PFSK-1 (cell line): ENCODE measurements around the gene ATXN1.

Experiments used
- POLR2AphosphoS5 ChIP-seq: IDR thresholded peaks from 2 replicates; pipeline ENCODE4 v1.6.1; 2012; ENCODE audit warnings: low read depth, mild to moderate bottlenecking, control low read depth, low read length, moderate library complexity
- REST ChIP-seq, 2 experiments: IDR thresholded peaks; 2 replicates each; pipeline versions ENCODE4 v1.6.1 to v1.8.0; 2011 to 2012; ENCODE audit warnings: low read depth in 2 of 2, low read length in 2 of 2, control low read depth in 1 of 2, inconsistent platforms in 1 of 2, mild to moderate bottlenecking in 1 of 2, moderate library complexity in 1 of 2; ENCODE audit not compliant: insufficient read depth in 1 of 2
- SIN3A ChIP-seq: IDR thresholded peaks from 2 replicates; pipeline ENCODE4 v1.6.1; 2012; ENCODE audit warnings: mild to moderate bottlenecking, low read length, moderate library complexity, borderline replicate concordance; ENCODE audit not compliant: insufficient read depth

- TF ChIP-seq POLR2AphosphoS5, result no peak
- no peak for TF ChIP-seq SIN3A
- TF ChIP-seq REST (IDR thresholded peaks at IDR 0.05; ENCODE audit: insufficient read depth in 1 of 2, low read depth in 2 of 2, low read length in 2 of 2), result no peak
Observed at GRCh38 chr6:16258709-16259075, 502.6 kb downstream of the ATXN1 start.
